WERI-Rb-1 (cell line): ENCODE data around the gene EIF5B.

Experiments used
- DNase-seq: peaks from one replicate; pipeline ENCODE4 v3.0.0-alpha.2; 2020
- H3K27ac ChIP-seq: fragments of 250-450 bp; sonication (Bioruptor Pico); 2 replicates; pipeline ENCODE4 v1.5.1; 2020; ENCODE audit warnings: mild to moderate bottlenecking, moderate library complexity
- H3K27me3 ChIP-seq: fragments of 250-450 bp; sonication (Bioruptor Pico); 2 replicates; pipeline ENCODE4 v1.5.1; 2021; ENCODE audit warnings: mild to moderate bottlenecking, low read depth, moderate library complexity; ENCODE audit not compliant: insufficient read depth, severe bottlenecking
- H3K36me3 ChIP-seq: fragments of 250-450 bp; sonication (Bioruptor Pico); 2 replicates; pipeline ENCODE4 v1.5.1; 2020; ENCODE audit warnings: mild to moderate bottlenecking, moderate library complexity
- H3K4me3 ChIP-seq: 2 replicates; pipeline ENCODE4 v1.5.1; 2011; ENCODE audit warnings: low read depth, mild to moderate bottlenecking, control low read depth, low read length
- H3K9me3 ChIP-seq: fragments of 250-450 bp; sonication (Bioruptor Pico); 2 replicates; pipeline ENCODE4 v1.5.1; 2021; ENCODE audit warnings: mild to moderate bottlenecking, moderate library complexity; ENCODE audit not compliant: severe bottlenecking
- TF ChIP-seq, protein P1 (sequence below): IDR thresholded peaks from 2 replicates; pipeline ENCODE4 v1.5.1; 2011; ENCODE audit warnings: low read depth, mild to moderate bottlenecking, control low read depth, inconsistent platforms, low read length

The EIF5B gene

DNA sequence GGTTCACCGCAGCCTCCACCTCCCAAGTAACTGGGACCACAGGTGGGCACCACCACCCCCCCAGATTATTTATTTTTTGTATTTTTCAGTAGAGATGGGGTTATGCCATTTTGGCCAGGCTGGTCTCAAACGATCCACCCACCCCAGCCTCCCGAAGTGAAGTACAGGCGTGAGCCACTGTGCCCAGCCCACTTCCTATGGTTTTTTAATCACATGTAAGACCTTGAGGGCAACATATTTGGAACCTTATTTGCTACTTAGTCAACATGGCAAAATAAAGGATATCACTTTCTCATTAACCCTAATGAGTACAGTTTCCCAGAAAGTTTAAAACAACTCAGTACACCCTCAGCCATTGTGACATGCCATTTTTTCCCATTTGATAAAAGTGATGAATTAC, 64.7 kb downstream of the EIF5B start:
- TF ChIP-seq, protein P1, sequence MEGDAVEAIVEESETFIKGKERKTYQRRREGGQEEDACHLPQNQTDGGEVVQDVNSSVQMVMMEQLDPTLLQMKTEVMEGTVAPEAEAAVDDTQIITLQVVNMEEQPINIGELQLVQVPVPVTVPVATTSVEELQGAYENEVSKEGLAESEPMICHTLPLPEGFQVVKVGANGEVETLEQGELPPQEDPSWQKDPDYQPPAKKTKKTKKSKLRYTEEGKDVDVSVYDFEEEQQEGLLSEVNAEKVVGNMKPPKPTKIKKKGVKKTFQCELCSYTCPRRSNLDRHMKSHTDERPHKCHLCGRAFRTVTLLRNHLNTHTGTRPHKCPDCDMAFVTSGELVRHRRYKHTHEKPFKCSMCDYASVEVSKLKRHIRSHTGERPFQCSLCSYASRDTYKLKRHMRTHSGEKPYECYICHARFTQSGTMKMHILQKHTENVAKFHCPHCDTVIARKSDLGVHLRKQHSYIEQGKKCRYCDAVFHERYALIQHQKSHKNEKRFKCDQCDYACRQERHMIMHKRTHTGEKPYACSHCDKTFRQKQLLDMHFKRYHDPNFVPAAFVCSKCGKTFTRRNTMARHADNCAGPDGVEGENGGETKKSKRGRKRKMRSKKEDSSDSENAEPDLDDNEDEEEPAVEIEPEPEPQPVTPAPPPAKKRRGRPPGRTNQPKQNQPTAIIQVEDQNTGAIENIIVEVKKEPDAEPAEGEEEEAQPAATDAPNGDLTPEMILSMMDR: no peak
- peaks cover 96% of the 10 kb centered on the region for H3K36me3 ChIP-seq
- H3K27ac ChIP-seq: no peak overlapping the region
- H3K9me3 ChIP-seq: no peaks in the 10 kb centered on the region
- no peak for DNase-seq
- no peaks in the 10 kb centered on the region for H3K27me3 ChIP-seq
- no peak overlapping the region for H3K4me3 ChIP-seq

DNA sequence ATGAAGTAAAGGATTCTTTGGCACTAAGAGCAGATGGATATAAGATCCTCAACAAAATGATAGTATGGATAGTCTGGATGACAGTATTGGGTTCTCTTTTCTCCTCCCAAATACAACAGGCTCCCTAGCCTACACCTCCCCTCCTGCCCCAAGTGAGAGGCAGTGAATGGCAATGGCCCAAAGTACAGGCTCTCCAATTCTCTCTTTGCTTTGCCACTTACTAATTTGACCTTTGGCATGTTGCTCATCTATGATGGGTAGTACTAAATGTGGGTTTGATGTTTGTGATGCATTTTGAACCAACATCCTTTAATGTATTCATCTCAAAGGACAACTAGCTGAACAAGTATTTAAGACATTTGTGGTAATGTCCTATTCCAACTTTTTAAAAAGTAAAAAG, 65.9 kb downstream of the EIF5B start:
- H3K9me3 ChIP-seq: no peaks in the 10 kb centered on the region
- no peak for DNase-seq
- no peak overlapping the region for H3K4me3 ChIP-seq
- no peak overlapping the region for H3K27ac ChIP-seq
- H3K36me3 ChIP-seq: peaks cover 85% of the 10 kb centered on the region
- no peaks in the 10 kb centered on the region for H3K27me3 ChIP-seq
- TF ChIP-seq, protein P1: no peak

DNA sequence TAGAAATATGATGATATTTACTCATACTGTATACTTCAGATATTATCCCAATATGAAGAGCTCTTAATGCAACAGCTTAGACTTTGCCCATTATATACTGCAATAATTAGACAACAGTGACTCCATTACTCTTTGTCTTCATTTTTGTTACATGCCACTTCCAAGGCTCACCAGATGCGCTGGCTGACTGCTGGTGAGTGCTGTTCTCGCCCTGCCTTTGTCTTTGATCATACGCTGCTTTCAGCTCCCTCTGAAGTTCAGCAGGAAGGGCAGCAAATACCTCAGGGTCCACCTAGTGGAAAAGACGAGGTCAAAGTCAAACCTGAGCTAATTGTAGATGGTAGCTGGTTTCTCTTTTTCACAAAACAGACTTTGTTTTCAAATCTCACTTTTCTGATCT, 66.3 kb downstream of the EIF5B start:
- Histone ChIP-seq H3K27me3 (no peaks in the 10 kb centered on the region), H3K27ac (no peak overlapping the region), H3K36me3 (peaks cover 83% of the 10 kb centered on the region), H3K9me3 (no peaks in the 10 kb centered on the region), H3K4me3 (no peak overlapping the region)
- DNase-seq: no peak
- TF ChIP-seq, protein P1: no peak

DNA sequence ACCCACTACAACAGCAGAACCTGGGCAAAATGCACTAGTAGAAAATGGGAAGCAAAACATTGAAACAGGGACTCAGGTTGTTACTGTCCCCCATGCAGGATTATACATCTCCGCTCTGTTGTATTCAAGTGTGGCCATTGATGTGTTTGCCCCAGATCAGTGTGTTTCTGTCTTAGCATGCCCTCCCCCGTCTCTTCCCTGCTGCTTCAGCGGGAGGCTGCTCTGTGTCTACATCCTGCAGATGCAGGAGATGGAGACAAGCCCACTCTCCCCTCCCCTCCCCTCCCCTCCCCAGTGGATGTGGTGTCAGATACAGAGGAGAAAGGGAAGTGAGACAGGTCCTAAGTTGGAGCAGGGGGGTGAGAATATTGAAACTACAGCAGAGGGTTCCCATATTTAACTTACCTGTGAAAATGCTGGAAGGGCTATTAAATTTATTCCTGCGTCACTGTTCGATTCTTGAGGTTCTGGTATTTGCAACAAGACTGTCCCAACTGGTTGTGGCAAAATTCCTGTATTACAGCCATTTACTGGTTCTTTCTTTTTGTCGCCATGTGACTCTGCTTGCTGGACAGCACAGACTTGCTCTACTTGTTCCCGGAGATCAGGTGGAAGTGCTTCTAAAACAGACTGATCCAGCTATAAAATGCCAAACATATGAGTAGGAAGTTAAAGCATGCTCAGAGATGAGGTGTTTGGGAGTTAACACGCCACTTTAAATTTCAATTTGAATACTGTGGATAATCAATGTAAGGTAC, 67.0 kb downstream of the EIF5B start:
- TF ChIP-seq, protein P1: no peak

DNA sequence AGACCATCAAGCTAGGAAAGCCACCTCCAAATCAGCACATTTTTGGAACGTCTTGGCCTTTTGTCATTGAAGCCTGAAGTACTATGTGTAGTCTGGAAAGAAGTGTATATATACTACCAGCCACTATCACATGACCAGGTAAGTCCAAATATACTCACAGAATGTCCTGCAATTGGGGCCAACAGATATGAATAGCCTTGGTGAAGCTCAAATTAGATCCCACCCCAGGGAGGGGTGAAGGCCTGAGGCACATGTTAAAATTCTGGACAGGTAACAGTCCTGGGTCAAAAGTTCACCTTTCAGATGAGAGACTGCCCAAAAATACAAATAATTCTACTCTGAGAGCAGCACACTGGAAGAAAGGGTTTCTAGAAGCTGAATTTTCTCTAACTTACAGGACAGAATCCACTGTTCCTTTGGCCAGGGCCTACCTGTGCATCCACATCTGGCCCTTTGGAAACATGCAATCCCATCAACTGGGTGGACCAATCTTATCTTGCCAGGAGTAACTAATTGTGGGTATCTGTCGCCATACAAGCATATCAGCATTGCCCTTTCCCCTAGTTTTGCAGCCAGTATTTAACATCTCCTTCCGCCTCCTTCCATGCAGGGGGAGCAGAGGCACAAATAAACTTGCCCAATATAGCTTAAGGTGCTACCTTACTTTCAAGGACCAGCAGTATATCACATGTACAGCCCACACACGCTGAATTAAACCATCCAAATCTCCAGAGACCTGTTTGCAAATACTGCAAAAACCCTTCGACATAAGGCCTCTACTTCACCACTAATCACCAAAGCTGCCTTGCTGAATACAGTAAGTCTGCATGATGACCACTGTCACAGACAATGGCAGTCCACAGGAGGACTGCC, 67.8 kb downstream of the EIF5B start:
- H3K27me3 ChIP-seq: no peaks in the 10 kb centered on the region
- H3K27ac ChIP-seq: no peak overlapping the region
- H3K36me3 ChIP-seq: peaks cover 77% of the 10 kb centered on the region
- no peaks in the 10 kb centered on the region for H3K9me3 ChIP-seq
- no peak for DNase-seq
- no peak overlapping the region for H3K4me3 ChIP-seq
- TF ChIP-seq, protein P1: no peak

More for the DNA sequence above, 67.0 kb downstream of the EIF5B start:
- Histone ChIP-seq H3K4me3 (no peak overlapping the region), H3K27me3 (no peaks in the 10 kb centered on the region), H3K9me3 (no peaks in the 10 kb centered on the region), H3K27ac (no peak overlapping the region), H3K36me3 (peaks cover 78% of the 10 kb centered on the region)
- DNase-seq: no peak
